Hepatocyte (in vitro differentiated cells): ENCODE data around the gene ASPSCR1.

ENCODE experiments used
- EZH2 ChIP-seq: fragments of 200-600 bp; sonication (generic); IDR thresholded peaks from 2 replicates; pipeline ENCODE4 v1.6.1; 2016; ENCODE audit warnings: antibody characterized with exemption, mild to moderate bottlenecking, borderline replicate concordance
- TF ChIP-seq, protein P1 (sequence below): fragments of 200-600 bp; sonication (generic); IDR thresholded peaks from 2 replicates; pipeline ENCODE4 v1.5.1; 2016; ENCODE audit warnings: antibody characterized with exemption, mild to moderate bottlenecking; ENCODE audit not compliant: poor library complexity

DNA sequence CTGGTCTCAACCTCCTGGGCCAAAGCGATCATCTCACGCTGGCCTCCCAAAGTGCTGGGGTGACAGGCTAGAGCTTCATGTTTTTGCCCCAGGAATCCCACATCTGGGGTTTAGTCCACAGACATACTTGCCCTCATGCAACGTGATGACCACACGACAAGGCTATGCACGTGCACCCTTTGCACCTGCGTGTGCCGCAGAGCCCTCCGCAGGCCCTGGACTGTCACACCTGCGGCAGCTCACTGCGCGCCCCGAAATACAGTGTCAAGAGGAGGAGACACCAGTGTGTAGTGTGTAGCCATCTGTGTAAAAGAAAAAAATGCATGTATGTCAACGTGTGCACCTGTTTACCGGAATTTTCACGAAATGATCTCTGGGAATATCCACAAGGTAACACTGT lies 26.9 kb upstream of the ASPSCR1 start:
- no peak for TF ChIP-seq EZH2
- TF ChIP-seq, protein P1, sequence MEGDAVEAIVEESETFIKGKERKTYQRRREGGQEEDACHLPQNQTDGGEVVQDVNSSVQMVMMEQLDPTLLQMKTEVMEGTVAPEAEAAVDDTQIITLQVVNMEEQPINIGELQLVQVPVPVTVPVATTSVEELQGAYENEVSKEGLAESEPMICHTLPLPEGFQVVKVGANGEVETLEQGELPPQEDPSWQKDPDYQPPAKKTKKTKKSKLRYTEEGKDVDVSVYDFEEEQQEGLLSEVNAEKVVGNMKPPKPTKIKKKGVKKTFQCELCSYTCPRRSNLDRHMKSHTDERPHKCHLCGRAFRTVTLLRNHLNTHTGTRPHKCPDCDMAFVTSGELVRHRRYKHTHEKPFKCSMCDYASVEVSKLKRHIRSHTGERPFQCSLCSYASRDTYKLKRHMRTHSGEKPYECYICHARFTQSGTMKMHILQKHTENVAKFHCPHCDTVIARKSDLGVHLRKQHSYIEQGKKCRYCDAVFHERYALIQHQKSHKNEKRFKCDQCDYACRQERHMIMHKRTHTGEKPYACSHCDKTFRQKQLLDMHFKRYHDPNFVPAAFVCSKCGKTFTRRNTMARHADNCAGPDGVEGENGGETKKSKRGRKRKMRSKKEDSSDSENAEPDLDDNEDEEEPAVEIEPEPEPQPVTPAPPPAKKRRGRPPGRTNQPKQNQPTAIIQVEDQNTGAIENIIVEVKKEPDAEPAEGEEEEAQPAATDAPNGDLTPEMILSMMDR = no peak
